Spleen (tissue), 7 donors: Measurements from ENCODE around the gene DDX54.

Experiments
- POLR2AphosphoS5 ChIP-seq, 3 donors: sonication (generic); formaldehyde crosslinking; IDR thresholded peaks; one replicate each; pipeline ENCODE4 v1.5.1; 2017; ENCODE audit warnings: antibody characterized with exemption in 3 of 3
- TF ChIP-seq, protein P1 (sequence below), 11 experiments: fragments of 200-600 bp in 7 of 11; fragments of 450-650 bp in 4 of 11; sonication (generic) in 4 of 11; IDR thresholded peaks in 8 of 11; conservative IDR thresholded peaks in 3 of 11; 1 replicate in 7 of 11; 2 replicates in 4 of 11; pipeline versions ENCODE4 v1.4.0 to v1.8.0; 2016 to 2021; ENCODE audit warnings: antibody characterized with exemption in 11 of 11, inconsistent platforms in 4 of 11, mild to moderate bottlenecking in 1 of 11
- donor health status: DM: no; HTN: no; CAD: no; lungs with moderate emphysema.
- donor health status: DM: no; HTN: no; CAD: no.
- donor health status: DM: no; HTN: no; CAD: no.

- TF ChIP-seq POLR2AphosphoS5 (IDR thresholded peaks at IDR 0.05): peak in 1 of 3 donors; percentile 12
- TF ChIP-seq, protein P1, sequence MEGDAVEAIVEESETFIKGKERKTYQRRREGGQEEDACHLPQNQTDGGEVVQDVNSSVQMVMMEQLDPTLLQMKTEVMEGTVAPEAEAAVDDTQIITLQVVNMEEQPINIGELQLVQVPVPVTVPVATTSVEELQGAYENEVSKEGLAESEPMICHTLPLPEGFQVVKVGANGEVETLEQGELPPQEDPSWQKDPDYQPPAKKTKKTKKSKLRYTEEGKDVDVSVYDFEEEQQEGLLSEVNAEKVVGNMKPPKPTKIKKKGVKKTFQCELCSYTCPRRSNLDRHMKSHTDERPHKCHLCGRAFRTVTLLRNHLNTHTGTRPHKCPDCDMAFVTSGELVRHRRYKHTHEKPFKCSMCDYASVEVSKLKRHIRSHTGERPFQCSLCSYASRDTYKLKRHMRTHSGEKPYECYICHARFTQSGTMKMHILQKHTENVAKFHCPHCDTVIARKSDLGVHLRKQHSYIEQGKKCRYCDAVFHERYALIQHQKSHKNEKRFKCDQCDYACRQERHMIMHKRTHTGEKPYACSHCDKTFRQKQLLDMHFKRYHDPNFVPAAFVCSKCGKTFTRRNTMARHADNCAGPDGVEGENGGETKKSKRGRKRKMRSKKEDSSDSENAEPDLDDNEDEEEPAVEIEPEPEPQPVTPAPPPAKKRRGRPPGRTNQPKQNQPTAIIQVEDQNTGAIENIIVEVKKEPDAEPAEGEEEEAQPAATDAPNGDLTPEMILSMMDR (IDR thresholded peaks at IDR 0.05 in 8 of 11, conservative IDR thresholded peaks at IDR 0.05 in 3 of 11): no peak
Observed at GRCh38 chr12:113201187-113202177, 16.2 kb upstream of the DDX54 start.
